Esophagus squamous epithelium (tissue), 4 donors: ENCODE results near the gene WDHD1.

Source experiments
- CTCF ChIP-seq, 6 experiments: fragments of 450-650 bp in 4 of 6; fragments of 200-600 bp in 2 of 6; sonication (generic) in 2 of 6; IDR thresholded peaks; one replicate each; pipeline ENCODE4 v1.5.1; 2016 to 2019; ENCODE audit warnings: antibody characterized with exemption in 6 of 6, mild to moderate bottlenecking in 4 of 6, moderate library complexity in 4 of 6
- POLR2A ChIP-seq, 4 donors: fragments of 450-650 bp; IDR thresholded peaks; one replicate each; pipeline ENCODE4 v1.6.1; 2017; ENCODE audit warnings: antibody characterized with exemption in 4 of 4, mild to moderate bottlenecking in 4 of 4, moderate library complexity in 3 of 4

- TF ChIP-seq CTCF (IDR thresholded peaks at IDR 0.05) (no peak), POLR2A (IDR thresholded peaks at IDR 0.05) (no peak)
Observed at GRCh38 chr14:54894995-54895394, 131.9 kb downstream of the WDHD1 start.
